Trophoblast cell (in vitro differentiated cells and primary cell): ENCODE measurements around the gene HELZ2.
A peak's percentile ranks its signal among the peaks of the same experiment; 100 is the strongest.
"Not testable (repeated sequence)": the region's sequence is repeated elsewhere in the genome, so short reads cannot be mapped to it uniquely, and the experiment has no call there.

Source experiments
- DNase-seq, 2 donors: peaks; one replicate each; pipeline ENCODE4 v3.0.0-alpha.2; 2016
- H2AFZ ChIP-seq: 2 replicates; pipeline ENCODE4 v1.6.1; 2013; ENCODE audit warnings: low read length, moderate library complexity, mild to moderate bottlenecking; ENCODE audit not compliant: insufficient read depth, poor library complexity
- H2AK5ac ChIP-seq: 2 replicates; pipeline ENCODE4 v1.6.1; 2013; ENCODE audit warnings: mild to moderate bottlenecking, low read length
- H2BK120ac ChIP-seq: 2 replicates; pipeline ENCODE4 v1.6.1; 2013; ENCODE audit warnings: low read length, mild to moderate bottlenecking, moderate library complexity; ENCODE audit not compliant: insufficient read depth, poor library complexity
- H2BK12ac ChIP-seq: 2 replicates; pipeline ENCODE4 v1.6.1; 2013; ENCODE audit warnings: mild to moderate bottlenecking, low read length, moderate library complexity
- H2BK5ac ChIP-seq: 2 replicates; pipeline ENCODE4 v1.6.1; 2013; ENCODE audit warnings: low read length, low read depth, moderate library complexity, mild to moderate bottlenecking; ENCODE audit not compliant: poor library complexity
- H3K14ac ChIP-seq: 2 replicates; pipeline ENCODE4 v1.6.1; 2013; ENCODE audit warnings: mild to moderate bottlenecking, low read length
- H3K18ac ChIP-seq: 2 replicates; pipeline ENCODE4 v1.6.1; 2013; ENCODE audit warnings: mild to moderate bottlenecking, low read length
- H3K23ac ChIP-seq: 2 replicates; pipeline ENCODE4 v1.6.1; 2013; ENCODE audit warnings: low read length
- H3K27ac ChIP-seq: 2 replicates; pipeline ENCODE4 v1.5.1; 2013; ENCODE audit warnings: low read depth, mild to moderate bottlenecking, inconsistent platforms, low read length, moderate library complexity
- H3K27me3 ChIP-seq: 2 replicates; pipeline ENCODE4 v1.6.1; 2013; ENCODE audit warnings: inconsistent platforms, mild to moderate bottlenecking, low read length, moderate library complexity; ENCODE audit not compliant: insufficient read depth
- H3K36me3 ChIP-seq, 2 experiments: 1 replicate in 1 of 2; 2 replicates in 1 of 2; pipeline ENCODE4 v1.6.1; 2013; ENCODE audit warnings: low read length in 2 of 2, mild to moderate bottlenecking in 2 of 2, moderate library complexity in 1 of 2; ENCODE audit not compliant: insufficient read depth in 2 of 2, control insufficient read depth in 1 of 2
- H3K4ac ChIP-seq: 2 replicates; pipeline ENCODE4 v1.6.1; 2013; ENCODE audit warnings: low read depth, mild to moderate bottlenecking, low read length, moderate library complexity
- H3K4me1 ChIP-seq, 2 experiments: 1 replicate in 1 of 2; 2 replicates in 1 of 2; pipeline ENCODE4 v1.6.1; 2013; ENCODE audit warnings: low read length in 2 of 2, mild to moderate bottlenecking in 2 of 2, moderate library complexity in 1 of 2; ENCODE audit not compliant: insufficient read depth in 2 of 2, control insufficient read depth in 1 of 2
- H3K4me2 ChIP-seq: 2 replicates; pipeline ENCODE4 v1.6.1; 2013; ENCODE audit warnings: inconsistent platforms, mild to moderate bottlenecking, low read length, moderate library complexity
- H3K4me3 ChIP-seq: 2 replicates; pipeline ENCODE4 v1.5.1; 2013; ENCODE audit warnings: mild to moderate bottlenecking, low read depth, low read length, inconsistent platforms
- H3K79me1 ChIP-seq: one replicate; pipeline ENCODE4 v1.6.1; 2013; ENCODE audit warnings: low read length
- H3K79me2 ChIP-seq: 2 replicates; pipeline ENCODE4 v1.6.1; 2013; ENCODE audit warnings: low read length, mild to moderate bottlenecking; ENCODE audit not compliant: control insufficient read depth, insufficient read depth, poor library complexity
- H3K9ac ChIP-seq: 2 replicates; pipeline ENCODE4 v1.6.1; 2013; ENCODE audit warnings: mild to moderate bottlenecking, low read length
- H3K9me3 ChIP-seq: 2 replicates; pipeline ENCODE4 v1.6.1; 2013; ENCODE audit warnings: low read depth, mild to moderate bottlenecking, control low read depth, inconsistent platforms, low read length; ENCODE audit not compliant: insufficient read depth
- H4K12ac ChIP-seq: 2 replicates; pipeline ENCODE4 v1.6.1; 2013; ENCODE audit warnings: low read depth, mild to moderate bottlenecking, low read length, moderate library complexity
- H4K8ac ChIP-seq: 2 replicates; pipeline ENCODE4 v1.6.1; 2013; ENCODE audit warnings: low read depth, mild to moderate bottlenecking, low read length, moderate library complexity
- H4K91ac ChIP-seq: one replicate; pipeline ENCODE4 v1.6.1; 2013; ENCODE audit warnings: low read depth, mild to moderate bottlenecking, low read length, moderate library complexity
- WGBS: extraction: QIAGEN DNeasy Blood & Tissue Kit; methylation state at CpG from one replicate; pipeline ENCODE4 v1.1.7; 2013; ENCODE audit warnings: missing lambda C conversion rate; ENCODE audit not compliant: insufficient read length, insufficient coverage; ENCODE audit errors: extremely low coverage; 5-methylcytosine and 5-hydroxymethylcytosine counted together

HELZ2 gene

GRCh38 chr20:63572788-63573646 lies 1.0 kb downstream of the HELZ2 start:
- Histone ChIP-seq H3K23ac (no peak overlapping the region), H2AK5ac (no peak overlapping the region), H2BK12ac (no peak overlapping the region), H3K27me3 (no peaks in the 10 kb centered on the region), H3K79me1 (peaks cover 8% of the 10 kb centered on the region), H3K4me3 (no peak overlapping the region), H2BK120ac (no peak overlapping the region), H3K4me1 (peaks cover 3 to 12% of the 10 kb centered on the region in 2 experiments), H4K12ac (no peak overlapping the region), H4K8ac (no peak overlapping the region), H2BK5ac (no peak overlapping the region), H3K27ac (no peak overlapping the region), H3K79me2 (peaks cover 3% of the 10 kb centered on the region), H3K4me2 (peak overlapping the region; percentile 99), H3K36me3 (peaks cover 0 to 8% of the 10 kb centered on the region in 2 experiments), H3K18ac (no peak overlapping the region), H3K9ac (no peak overlapping the region), H3K4ac (no peak overlapping the region), H3K9me3 (no peaks in the 10 kb centered on the region), H4K91ac (no peak overlapping the region), H2AFZ (no peak overlapping the region), H3K14ac (no peak overlapping the region)
- no CpG with 5 or more reads among the region's 34 CpGs for WGBS
- DNase-seq: peak in 1 of 2 donors; percentile 29

DNA sequence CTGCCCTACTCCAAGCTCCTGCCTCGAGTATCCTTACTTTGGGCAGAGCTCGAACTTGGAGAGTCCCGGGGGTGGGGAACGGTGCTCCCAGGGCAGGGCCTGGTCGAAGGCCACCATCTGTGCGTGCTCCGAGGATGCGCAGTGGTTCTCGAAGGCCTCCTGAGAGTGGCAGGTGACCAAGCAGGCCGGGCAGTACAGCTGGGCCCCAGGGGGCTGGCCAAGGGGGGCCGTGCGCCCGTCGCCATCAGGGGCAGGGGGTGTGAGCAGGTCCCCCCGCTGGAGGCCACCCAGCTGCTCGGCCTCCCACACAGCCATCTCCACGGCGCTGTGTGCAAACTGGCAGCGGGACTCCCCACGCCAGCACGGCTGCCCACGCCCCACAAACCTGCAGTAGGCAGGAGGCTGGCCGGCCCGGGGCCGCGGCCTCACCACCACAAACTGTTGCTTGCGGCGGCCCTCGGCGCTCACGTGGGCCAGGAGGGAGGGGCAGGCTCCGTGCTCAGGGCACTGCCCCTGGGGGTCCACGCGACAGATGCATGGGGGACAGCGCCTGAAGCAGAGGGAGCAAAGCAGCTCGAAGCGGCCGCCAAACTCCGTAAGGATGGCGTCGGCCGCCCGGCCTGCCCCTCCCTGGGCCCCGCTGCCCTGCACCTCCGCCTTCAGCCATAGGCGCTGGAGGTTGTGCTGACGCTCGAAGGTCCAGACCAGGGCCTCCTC lies 1.8 kb downstream of the HELZ2 start:
- no peak overlapping the region for H3K4me3 ChIP-seq
- H3K9ac ChIP-seq: no peak overlapping the region
- no peak overlapping the region for H2AFZ ChIP-seq
- peaks cover 8% of the 10 kb centered on the region for H3K79me1 ChIP-seq
- no peak overlapping the region for H2BK12ac ChIP-seq
- H3K23ac ChIP-seq: no peak overlapping the region
- no peak overlapping the region for H2BK5ac ChIP-seq
- H2BK120ac ChIP-seq: no peak overlapping the region
- H3K27ac ChIP-seq: no peak overlapping the region
- no peak overlapping the region for H4K12ac ChIP-seq
- H3K4me1 ChIP-seq: peaks cover 3 to 12% of the 10 kb centered on the region in 2 experiments
- H4K8ac ChIP-seq: no peak overlapping the region
- H3K4me2 ChIP-seq: no peak overlapping the region
- H3K14ac ChIP-seq: no peak overlapping the region
- no peak overlapping the region for H4K91ac ChIP-seq
- no peak overlapping the region for H3K4ac ChIP-seq
- H3K27me3 ChIP-seq: no peaks in the 10 kb centered on the region
- DNase-seq: no peak
- no CpG with 5 or more reads among the region's 48 CpGs for WGBS
- H3K79me2 ChIP-seq: peaks cover 3% of the 10 kb centered on the region
- H3K36me3 ChIP-seq: peaks cover 0 to 9% of the 10 kb centered on the region in 2 experiments
- H3K9me3 ChIP-seq: peaks cover under 1% of the 10 kb centered on the region
- H3K18ac ChIP-seq: no peak overlapping the region
- no peak overlapping the region for H2AK5ac ChIP-seq

- H4K12ac ChIP-seq, H4K8ac ChIP-seq, H2BK120ac ChIP-seq, H3K4me2 ChIP-seq, H3K27me3 ChIP-seq, H3K79me2 ChIP-seq, H3K14ac ChIP-seq, H2BK5ac ChIP-seq, H3K27ac ChIP-seq, H2AFZ ChIP-seq, H3K23ac ChIP-seq, H3K18ac ChIP-seq, H3K4ac ChIP-seq, H3K79me1 ChIP-seq, H2AK5ac ChIP-seq, H2BK12ac ChIP-seq, H4K91ac ChIP-seq, H3K9ac ChIP-seq, H3K4me3 ChIP-seq, DNase-seq, H3K9me3 ChIP-seq: not testable (repeated sequence)
- Histone ChIP-seq H3K36me3 (peaks cover under 1 to 14% of the 10 kb centered on the region in 2 experiments), H3K4me1 (peaks cover 3 to 12% of the 10 kb centered on the region in 2 experiments)
- no CpG with 5 or more reads among the region's 11 CpGs for WGBS
These were observed 3.0 kb downstream of the HELZ2 start for GRCh38 chr20:63571087-63571478.

DNA sequence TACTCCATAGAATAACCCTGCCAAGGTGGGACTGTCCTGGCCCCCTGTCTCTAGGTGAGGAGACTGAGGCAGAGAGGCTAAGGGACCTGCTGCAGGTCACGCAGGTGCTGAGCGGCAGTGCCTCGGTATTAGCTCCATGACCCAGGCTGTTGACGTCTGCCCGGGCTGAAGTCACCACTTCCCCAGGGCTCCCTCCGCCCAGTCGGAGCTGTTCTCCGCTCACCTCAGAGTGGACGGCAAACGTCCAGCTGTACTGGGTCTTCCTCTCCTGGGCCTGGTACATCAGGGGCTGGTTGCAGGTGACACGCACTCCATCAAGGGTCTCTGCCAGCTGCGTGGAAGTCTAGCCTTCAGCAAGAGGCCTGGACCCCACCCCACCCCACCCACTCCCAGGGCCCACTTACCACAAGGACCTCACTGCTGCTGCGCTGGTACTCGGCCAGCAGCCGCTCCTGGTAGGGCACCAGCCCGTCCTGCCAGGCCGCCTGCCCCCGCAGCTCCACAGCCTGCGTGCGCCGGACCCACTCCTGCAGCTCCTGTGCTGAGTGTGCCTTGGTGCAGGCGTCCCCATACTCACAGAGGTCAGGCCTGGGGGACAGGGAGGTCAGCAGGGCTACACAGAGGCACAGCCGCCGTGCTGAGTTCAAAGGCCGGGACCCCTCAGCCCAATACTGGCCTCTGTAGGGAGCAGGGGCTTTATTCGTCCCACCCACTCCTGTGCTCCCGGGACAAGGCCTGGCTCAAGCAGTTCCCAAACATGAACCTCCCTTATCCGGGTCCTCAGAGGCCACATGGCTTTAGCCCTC lies 3.6 kb downstream of the HELZ2 start:
- Histone ChIP-seq H3K14ac (no peak overlapping the region), H4K12ac (no peak overlapping the region), H3K18ac (no peak overlapping the region), H3K9ac (no peak overlapping the region), H3K36me3 (peaks cover 2 to 14% of the 10 kb centered on the region in 2 experiments), H4K8ac (no peak overlapping the region), H3K4me3 (no peak overlapping the region), H3K9me3 (peaks cover 1% of the 10 kb centered on the region), H3K4ac (no peak overlapping the region), H3K79me2 (peaks cover 3% of the 10 kb centered on the region), H3K27ac (no peak overlapping the region), H2BK120ac (no peak overlapping the region), H2AK5ac (no peak overlapping the region), H2BK5ac (no peak overlapping the region), H3K27me3 (no peaks in the 10 kb centered on the region), H3K79me1 (peaks cover 8% of the 10 kb centered on the region), H3K4me1 (peaks cover 3 to 12% of the 10 kb centered on the region in 2 experiments), H2AFZ (no peak overlapping the region), H2BK12ac (no peak overlapping the region), H4K91ac (no peak overlapping the region), H3K4me2 (no peak overlapping the region), H3K23ac (no peak overlapping the region)
- WGBS: no CpG with 5 or more reads among the region's 28 CpGs
- no peak for DNase-seq
